GM12891 (cell line): ENCODE measurements around the gene TMTC2.

Source experiments
- DNase-seq: peaks from one replicate; pipeline ENCODE4 v3.0.0; 2011; ENCODE audit warnings: low spot score; ENCODE audit not compliant: insufficient read length
- FAIRE-seq: peaks from 2 replicates; lab custom pipeline; 2011; peaks lifted over from hg19 to GRCh38; lab: Jason Lieb, UNC
- PAX5 ChIP-seq: IDR thresholded peaks from 2 replicates; pipeline ENCODE4 v1.6.1; 2011; ENCODE audit warnings: low read length, moderate library complexity, mild to moderate bottlenecking; ENCODE audit not compliant: insufficient read depth, severe bottlenecking
- POLR2A ChIP-seq: IDR thresholded peaks from 2 replicates; pipeline ENCODE4 v1.6.1; 2011; ENCODE audit warnings: low read depth, low read length, control low read depth
- POLR2AphosphoS5 ChIP-seq: IDR thresholded peaks from 2 replicates; pipeline ENCODE4 v1.6.1; 2011; ENCODE audit warnings: low read depth, low read length, control low read depth
- POU2F2 ChIP-seq: IDR thresholded peaks from 2 replicates; pipeline ENCODE4 v1.6.1; 2011; ENCODE audit warnings: low read depth, mild to moderate bottlenecking, control low read depth, low read length, moderate library complexity
- SPI1 ChIP-seq: IDR thresholded peaks from 2 replicates; pipeline ENCODE4 v1.6.1; 2011; ENCODE audit warnings: low read depth, low read length, control low read depth
- TAF1 ChIP-seq: IDR thresholded peaks from 2 replicates; pipeline ENCODE4 v1.6.1; 2011; ENCODE audit warnings: low read depth, low read length, control low read depth

Gene TMTC2

GRCh38 chr12:82874945-82875344 lies 188.2 kb downstream of the TMTC2 start:
- DNase-seq (no peak), FAIRE-seq (no peak)
- TF ChIP-seq PAX5 = no peak
- TF ChIP-seq TAF1 = no peak
- TF ChIP-seq POU2F2 = no peak
- no peak for TF ChIP-seq POLR2A
- no peak for TF ChIP-seq POLR2AphosphoS5
- TF ChIP-seq SPI1 = no peak

- DNase-seq (no peak), FAIRE-seq (no peak)
- TF ChIP-seq SPI1 = no peak
- no peak for TF ChIP-seq TAF1
- no peak for TF ChIP-seq POLR2AphosphoS5
- TF ChIP-seq PAX5 = no peak
- TF ChIP-seq POLR2A = no peak
- TF ChIP-seq POU2F2 = no peak
Measured at GRCh38 chr12:82876075-82876474, 189.4 kb downstream of the TMTC2 start.

- no peak for TF ChIP-seq POLR2AphosphoS5
- TF ChIP-seq PAX5 = no peak
- TF ChIP-seq SPI1 = no peak
- no peak for TF ChIP-seq TAF1
- TF ChIP-seq POLR2A = no peak
- no peak for TF ChIP-seq POU2F2
- no peak for FAIRE-seq
- DNase-seq = no peak
Measured at GRCh38 chr12:82877963-82878362, 191.3 kb downstream of the TMTC2 start.

- no peak for DNase-seq
- FAIRE-seq = no peak
- no peak for TF ChIP-seq POLR2A
- TF ChIP-seq PAX5 = no peak
- no peak for TF ChIP-seq POLR2AphosphoS5
- TF ChIP-seq POU2F2 = no peak
Measured at GRCh38 chr12:82880442-82880901, 193.8 kb downstream of the TMTC2 start.

GRCh38 chr12:82883394-82884355 lies 197.0 kb downstream of the TMTC2 start:
- DNase-seq = no peak
- TF ChIP-seq SPI1 = no peak
- no peak for TF ChIP-seq PAX5
- TF ChIP-seq TAF1 = no peak
- TF ChIP-seq POLR2A = no peak
- TF ChIP-seq POU2F2 = no peak
- TF ChIP-seq POLR2AphosphoS5 = no peak
- FAIRE-seq = no peak

- DNase-seq (no peak), FAIRE-seq (no peak)
- TF ChIP-seq POLR2AphosphoS5 = no peak
- TF ChIP-seq POU2F2 = no peak
- TF ChIP-seq SPI1 = no peak
- no peak for TF ChIP-seq POLR2A
Measured at GRCh38 chr12:82886671-82887340, 200.1 kb downstream of the TMTC2 start.

- no peak for DNase-seq
- no peak for FAIRE-seq
- TF ChIP-seq POLR2A = no peak
- no peak for TF ChIP-seq POU2F2
- no peak for TF ChIP-seq SPI1
- TF ChIP-seq POLR2AphosphoS5 = no peak
- no peak for TF ChIP-seq PAX5
- no peak for TF ChIP-seq TAF1
Measured at GRCh38 chr12:82893896-82894295, 207.2 kb downstream of the TMTC2 start.

- FAIRE-seq (no peak), DNase-seq (no peak)
- TF ChIP-seq POLR2A (no peak), SPI1 (no peak), POU2F2 (no peak), TAF1 (no peak), PAX5 (no peak), POLR2AphosphoS5 (no peak)
Measured at GRCh38 chr12:82896277-82896676, 209.6 kb downstream of the TMTC2 start.

- FAIRE-seq (no peak), DNase-seq (no peak)
- no peak for TF ChIP-seq POLR2AphosphoS5
- no peak for TF ChIP-seq POU2F2
- TF ChIP-seq PAX5 = no peak
- no peak for TF ChIP-seq SPI1
- TF ChIP-seq POLR2A = no peak
- no peak for TF ChIP-seq TAF1
Measured at GRCh38 chr12:82896979-82897378, 210.3 kb downstream of the TMTC2 start.
